GM12873 (cell line): ENCODE measurements around the gene AKNAD1.

ENCODE experiments used
- TF ChIP-seq, protein P1 (sequence below): IDR thresholded peaks from 2 replicates; pipeline ENCODE4 v1.5.1; 2012; ENCODE audit warnings: low read depth, mild to moderate bottlenecking, moderate library complexity, low read length, control low read depth; ENCODE audit not compliant: insufficient read depth; ENCODE audit errors: missing control alignments

AKNAD1 gene

GRCh38 chr1:108878160-108878469 lies 21.2 kb upstream of the AKNAD1 start:
- TF ChIP-seq, protein P1, sequence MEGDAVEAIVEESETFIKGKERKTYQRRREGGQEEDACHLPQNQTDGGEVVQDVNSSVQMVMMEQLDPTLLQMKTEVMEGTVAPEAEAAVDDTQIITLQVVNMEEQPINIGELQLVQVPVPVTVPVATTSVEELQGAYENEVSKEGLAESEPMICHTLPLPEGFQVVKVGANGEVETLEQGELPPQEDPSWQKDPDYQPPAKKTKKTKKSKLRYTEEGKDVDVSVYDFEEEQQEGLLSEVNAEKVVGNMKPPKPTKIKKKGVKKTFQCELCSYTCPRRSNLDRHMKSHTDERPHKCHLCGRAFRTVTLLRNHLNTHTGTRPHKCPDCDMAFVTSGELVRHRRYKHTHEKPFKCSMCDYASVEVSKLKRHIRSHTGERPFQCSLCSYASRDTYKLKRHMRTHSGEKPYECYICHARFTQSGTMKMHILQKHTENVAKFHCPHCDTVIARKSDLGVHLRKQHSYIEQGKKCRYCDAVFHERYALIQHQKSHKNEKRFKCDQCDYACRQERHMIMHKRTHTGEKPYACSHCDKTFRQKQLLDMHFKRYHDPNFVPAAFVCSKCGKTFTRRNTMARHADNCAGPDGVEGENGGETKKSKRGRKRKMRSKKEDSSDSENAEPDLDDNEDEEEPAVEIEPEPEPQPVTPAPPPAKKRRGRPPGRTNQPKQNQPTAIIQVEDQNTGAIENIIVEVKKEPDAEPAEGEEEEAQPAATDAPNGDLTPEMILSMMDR: no peak

GRCh38 chr1:108877348-108878159 lies 20.7 kb upstream of the AKNAD1 start:
- TF ChIP-seq, protein P1: no peak

DNA sequence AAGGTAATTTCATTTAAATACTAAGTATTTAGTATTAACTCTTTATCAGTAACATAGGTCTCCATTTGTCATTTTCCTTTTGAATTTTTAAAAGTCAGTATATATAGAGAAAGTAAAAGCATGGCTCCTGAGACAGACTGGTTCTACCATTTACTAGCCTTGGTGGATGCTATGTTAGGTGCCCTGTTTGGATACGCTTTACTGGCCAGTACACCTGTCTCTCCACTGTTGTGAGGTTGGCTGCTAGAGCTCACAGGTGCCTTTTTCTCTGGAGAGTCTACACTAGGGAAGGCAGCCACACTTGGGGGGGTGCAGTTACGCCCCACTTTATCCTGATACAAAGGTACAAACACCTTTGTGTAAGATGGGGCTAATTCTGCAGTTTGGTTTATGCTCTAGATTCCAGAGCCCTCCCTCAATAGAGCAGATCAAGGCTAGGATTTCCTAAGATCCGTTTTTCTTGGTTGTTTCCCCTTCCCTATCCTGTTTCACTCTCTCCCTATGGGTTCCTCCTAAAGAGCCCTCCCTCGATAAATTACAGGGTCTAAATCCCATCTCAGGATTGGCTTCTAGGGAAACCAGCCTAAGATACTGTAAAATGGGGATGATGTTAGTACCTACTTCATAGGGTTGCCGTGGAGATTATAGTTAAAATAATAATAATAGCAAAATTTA lies 14.3 kb upstream of the AKNAD1 start:
- TF ChIP-seq, protein P1: no peak

GRCh38 chr1:108865316-108865910 lies 8.5 kb upstream of the AKNAD1 start:
- TF ChIP-seq, protein P1: no peak

DNA sequence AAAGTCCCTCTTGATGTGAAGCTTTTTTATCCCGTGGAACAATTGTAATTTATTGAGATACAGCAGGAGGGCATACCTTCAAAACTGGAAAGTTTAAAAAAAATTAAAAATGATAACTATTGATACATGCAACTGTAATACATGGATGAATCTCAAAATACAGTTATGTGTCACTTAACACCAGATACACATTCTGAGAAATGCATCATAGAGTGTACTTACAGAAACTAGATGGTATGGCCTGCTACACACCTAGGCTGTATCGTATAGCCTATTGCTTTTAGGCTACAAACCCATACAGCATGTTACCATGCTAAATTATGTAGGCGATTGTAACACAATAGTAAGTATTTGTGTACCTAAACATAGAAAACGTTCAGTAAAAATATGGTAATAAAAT lies 7.1 kb upstream of the AKNAD1 start:
- TF ChIP-seq, protein P1: no peak

DNA sequence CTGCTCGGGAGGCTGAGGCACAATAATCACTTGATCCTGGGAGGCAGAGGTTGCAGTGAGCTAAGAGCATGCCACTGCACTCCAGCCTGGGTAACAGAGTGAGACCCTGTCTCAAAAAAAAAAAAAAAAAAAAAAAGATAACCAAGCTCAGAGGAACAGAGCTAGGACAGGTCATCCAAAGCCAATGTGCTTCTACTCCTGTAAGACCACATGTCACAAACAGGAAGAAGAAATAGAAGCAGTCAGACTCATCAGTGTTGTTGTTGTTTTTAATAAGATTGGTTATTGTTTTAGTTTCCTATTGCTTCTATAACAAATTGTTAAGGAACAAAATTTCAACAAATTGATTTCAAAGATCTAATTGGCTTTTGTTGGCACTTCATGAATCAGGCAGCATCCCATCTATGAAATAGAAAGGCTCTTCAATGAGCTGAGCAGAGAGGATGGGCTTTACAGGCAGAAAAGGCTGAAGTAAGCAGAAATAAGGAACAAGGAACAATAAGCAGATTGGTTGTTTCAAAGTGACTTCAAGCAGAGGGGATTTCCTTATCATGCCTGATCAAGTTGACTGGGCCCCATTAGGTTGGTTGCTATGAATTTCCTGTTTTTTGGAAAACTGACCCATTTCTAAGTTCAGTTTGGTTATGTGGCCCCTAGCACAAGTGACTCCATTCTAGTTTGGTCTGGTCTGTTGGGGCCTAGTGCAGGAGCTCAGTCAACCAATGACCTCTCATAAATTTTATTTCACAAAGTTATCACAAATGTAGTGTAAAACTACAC lies 6.0 kb upstream of the AKNAD1 start:
- TF ChIP-seq, protein P1: no peak
